Vagina (tissue), 2 donors: ENCODE measurements around the gene SST. TPM values are rescaled to one million over a fixed set of nuclear protein-coding genes. Genes with fewer than 3 reads are reported as not detected.

Experiments used
- DNase-seq, 2 donors: peaks; one replicate each; pipeline ENCODE4 v3.0.0-alpha.2; 2017; ENCODE audit errors: extremely low spot score in 2 of 2
- H3K27ac ChIP-seq: fragments of 200-600 bp; sonication (generic); one replicate; pipeline ENCODE4 v1.5.1; 2019
- H3K27me3 ChIP-seq: fragments of 200-600 bp; sonication (generic); one replicate; pipeline ENCODE4 v1.5.1; 2019
- H3K36me3 ChIP-seq, 2 donors: fragments of 200-600 bp; sonication (generic); one replicate each; pipeline ENCODE4 v1.5.1; 2017 to 2019
- H3K4me1 ChIP-seq: fragments of 200-600 bp; sonication (generic); one replicate; pipeline ENCODE4 v1.5.1; 2019
- H3K4me3 ChIP-seq, 2 donors: fragments of 200-600 bp; sonication (generic); 1 replicate in 1 of 2; 2 replicates in 1 of 2; pipeline ENCODE4 v1.5.1; 2016 to 2019
- H3K9me3 ChIP-seq: fragments of 200-600 bp; sonication (generic); one replicate; pipeline ENCODE4 v1.5.1; 2019
- CTCF ChIP-seq, 3 experiments: fragments of 450-650 bp in 2 of 3; fragments of 200-600 bp in 1 of 3; sonication (generic) in 1 of 3; IDR thresholded peaks; one replicate each; pipeline ENCODE4 v1.5.1; 2017 to 2019; ENCODE audit warnings: antibody characterized with exemption in 3 of 3, mild to moderate bottlenecking in 2 of 3, moderate library complexity in 2 of 3
- POLR2A ChIP-seq, 2 donors: fragments of 450-650 bp; IDR thresholded peaks; one replicate each; pipeline ENCODE4 v1.6.1; 2017; ENCODE audit warnings: antibody characterized with exemption in 2 of 2, mild to moderate bottlenecking in 2 of 2, moderate library complexity in 2 of 2
- POLR2AphosphoS5 ChIP-seq, 2 donors: sonication (generic); formaldehyde crosslinking; IDR thresholded peaks; one replicate each; pipeline ENCODE4 v1.9.0; 2017; ENCODE audit warnings: antibody characterized with exemption in 2 of 2, mild to moderate bottlenecking in 2 of 2, low read depth in 1 of 2; ENCODE audit not compliant: insufficient read depth in 1 of 2
- intact Hi-C: fragments of 100-400 bp; cut with DNase I; formaldehyde crosslinking; loops from one replicate; pipeline ENCODE4 v1.15.1; 2023
- total RNA-seq: library from RNA; depleted of rRNA; stranded (reverse); fragments of >200 nt; gene quantifications from one replicate; pipeline ENCODE4 v1.2.3, GENCODE V29; 2016

The SST gene
- total RNA-seq, 1 donor from 2014 or later, result 23.8 TPM

- H3K9me3 ChIP-seq, result no peaks in the 10 kb centered on the region
- intact Hi-C loops, result no loop called here
- H3K4me1 ChIP-seq, result no peaks in the 10 kb centered on the region
- H3K4me3 ChIP-seq, result no peak overlapping the region
- H3K27me3 ChIP-seq, result no peaks in the 10 kb centered on the region
- TF ChIP-seq POLR2AphosphoS5 (IDR thresholded peaks at IDR 0.05; ENCODE audit: insufficient read depth in 1 of 2, low read depth in 1 of 2) (no peak), CTCF (IDR thresholded peaks at IDR 0.05) (no peak)
- H3K36me3 ChIP-seq, result no peaks in the 10 kb centered on the region
- no peak for DNase-seq
- no peak overlapping the region for H3K27ac ChIP-seq
These were observed 2.8 kb upstream of the SST start for GRCh38 chr3:187673012-187673411.

GRCh38 chr3:187667526-187667925 lies 2.7 kb downstream of the SST start:
- no peak for DNase-seq
- Histone ChIP-seq H3K27ac (no peak overlapping the region), H3K27me3 (no peaks in the 10 kb centered on the region), H3K36me3 (no peaks in the 10 kb centered on the region), H3K4me3 (no peak overlapping the region), H3K4me1 (no peaks in the 10 kb centered on the region), H3K9me3 (no peaks in the 10 kb centered on the region)
- intact Hi-C loops, result no loop called here
- TF ChIP-seq CTCF (IDR thresholded peaks at IDR 0.05) (no peak), POLR2AphosphoS5 (IDR thresholded peaks at IDR 0.05; ENCODE audit: insufficient read depth in 1 of 2, low read depth in 1 of 2) (no peak), POLR2A (IDR thresholded peaks at IDR 0.05) (no peak)

DNA sequence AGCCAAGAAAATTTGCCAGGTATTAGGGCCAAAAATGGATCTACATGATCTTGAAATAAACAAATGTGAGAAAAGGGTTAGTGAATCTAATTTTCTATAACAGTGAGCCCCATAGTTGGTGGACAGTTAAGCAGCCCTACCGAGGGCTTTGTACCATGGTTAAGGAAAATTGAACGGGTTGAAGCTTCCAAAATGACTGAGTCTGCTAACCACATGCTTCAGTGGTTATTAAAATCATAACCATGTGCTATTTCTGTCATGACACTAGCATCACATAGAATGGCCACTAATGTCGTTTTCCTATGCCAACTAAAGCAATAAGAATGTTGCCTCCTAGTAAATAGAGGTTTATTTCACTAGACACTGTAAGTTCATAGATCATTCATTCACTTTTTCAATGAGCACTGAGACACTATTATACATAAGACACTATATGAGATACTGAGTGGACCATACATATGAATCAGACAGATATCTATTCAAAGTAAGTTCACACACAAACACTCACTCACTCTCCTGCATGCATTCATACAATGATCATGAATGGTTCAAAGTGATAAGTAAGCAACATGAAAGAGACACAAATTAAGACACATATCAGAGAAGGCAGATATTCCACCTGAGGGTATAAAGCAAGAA lies 4.3 kb downstream of the SST start:
- H3K27ac ChIP-seq, result no peak overlapping the region
- H3K4me3 ChIP-seq, result no peak overlapping the region
- TF ChIP-seq POLR2A (IDR thresholded peaks at IDR 0.05) (no peak), CTCF (IDR thresholded peaks at IDR 0.05) (no peak), POLR2AphosphoS5 (IDR thresholded peaks at IDR 0.05; ENCODE audit: insufficient read depth in 1 of 2, low read depth in 1 of 2) (no peak)
- no peaks in the 10 kb centered on the region for H3K4me1 ChIP-seq
- H3K9me3 ChIP-seq, result no peaks in the 10 kb centered on the region
- no peak for DNase-seq
- H3K36me3 ChIP-seq, result no peaks in the 10 kb centered on the region
- intact Hi-C loops, result no loop called here
- H3K27me3 ChIP-seq, result no peaks in the 10 kb centered on the region

DNA sequence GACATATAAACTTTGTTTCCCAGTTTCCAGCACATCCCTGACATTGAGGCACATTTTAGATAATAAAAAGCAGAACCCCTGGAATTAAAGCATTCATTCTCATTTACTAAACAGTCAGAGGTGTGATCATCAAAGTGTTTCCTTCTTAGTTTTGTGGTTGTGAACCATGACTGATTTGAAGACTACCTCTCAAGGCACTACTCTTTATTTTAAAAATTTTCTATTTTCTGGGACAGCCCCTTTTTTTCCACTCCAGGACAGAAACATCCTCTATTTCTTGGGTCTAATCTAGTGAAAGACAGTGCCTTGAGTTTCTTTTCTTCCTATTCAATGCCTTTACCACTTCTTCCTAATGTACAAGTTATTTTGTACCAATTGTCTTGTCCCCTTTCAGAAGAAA lies 5.2 kb downstream of the SST start:
- DNase-seq, result no peak
- Histone ChIP-seq H3K27ac (no peak overlapping the region), H3K27me3 (no peaks in the 10 kb centered on the region), H3K4me3 (no peak overlapping the region), H3K4me1 (no peaks in the 10 kb centered on the region), H3K36me3 (no peaks in the 10 kb centered on the region), H3K9me3 (no peaks in the 10 kb centered on the region)
- TF ChIP-seq CTCF (IDR thresholded peaks at IDR 0.05) (no peak), POLR2A (IDR thresholded peaks at IDR 0.05) (no peak), POLR2AphosphoS5 (IDR thresholded peaks at IDR 0.05; ENCODE audit: insufficient read depth in 1 of 2, low read depth in 1 of 2) (no peak)
- intact Hi-C loops, result no loop called here

GRCh38 chr3:187662848-187663409 lies 7.3 kb downstream of the SST start:
- Histone ChIP-seq H3K4me3 (no peak overlapping the region), H3K36me3 (no peaks in the 10 kb centered on the region), H3K9me3 (no peaks in the 10 kb centered on the region), H3K4me1 (no peaks in the 10 kb centered on the region), H3K27me3 (no peaks in the 10 kb centered on the region), H3K27ac (no peak overlapping the region)
- TF ChIP-seq CTCF (IDR thresholded peaks at IDR 0.05) (no peak), POLR2AphosphoS5 (IDR thresholded peaks at IDR 0.05; ENCODE audit: insufficient read depth in 1 of 2, low read depth in 1 of 2) (no peak)
- no peak for DNase-seq
- intact Hi-C loops, result no loop called here
